ENCODE measurements around the gene TEC.

DNA sequence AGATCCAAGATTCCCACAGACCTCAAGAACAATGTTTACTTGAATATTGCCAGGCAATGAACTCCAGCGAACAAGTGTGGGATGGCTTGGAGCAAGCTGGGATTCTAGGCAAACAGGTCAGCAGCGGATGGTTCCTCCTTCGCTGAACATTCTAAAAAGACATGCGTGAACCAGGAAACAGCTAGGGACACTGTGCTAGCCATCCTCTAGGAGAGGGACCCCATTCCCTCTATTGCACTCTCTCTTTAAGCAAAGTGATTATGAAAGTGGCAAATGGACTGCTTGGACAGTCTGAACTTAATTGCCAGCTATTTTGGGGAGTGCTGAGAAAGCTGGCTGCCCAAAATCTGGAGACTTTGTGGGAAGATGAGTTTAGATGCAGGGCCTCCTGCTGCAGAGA, 29.9 kb upstream of the TEC start:
- TF ChIP-seq, protein P1, sequence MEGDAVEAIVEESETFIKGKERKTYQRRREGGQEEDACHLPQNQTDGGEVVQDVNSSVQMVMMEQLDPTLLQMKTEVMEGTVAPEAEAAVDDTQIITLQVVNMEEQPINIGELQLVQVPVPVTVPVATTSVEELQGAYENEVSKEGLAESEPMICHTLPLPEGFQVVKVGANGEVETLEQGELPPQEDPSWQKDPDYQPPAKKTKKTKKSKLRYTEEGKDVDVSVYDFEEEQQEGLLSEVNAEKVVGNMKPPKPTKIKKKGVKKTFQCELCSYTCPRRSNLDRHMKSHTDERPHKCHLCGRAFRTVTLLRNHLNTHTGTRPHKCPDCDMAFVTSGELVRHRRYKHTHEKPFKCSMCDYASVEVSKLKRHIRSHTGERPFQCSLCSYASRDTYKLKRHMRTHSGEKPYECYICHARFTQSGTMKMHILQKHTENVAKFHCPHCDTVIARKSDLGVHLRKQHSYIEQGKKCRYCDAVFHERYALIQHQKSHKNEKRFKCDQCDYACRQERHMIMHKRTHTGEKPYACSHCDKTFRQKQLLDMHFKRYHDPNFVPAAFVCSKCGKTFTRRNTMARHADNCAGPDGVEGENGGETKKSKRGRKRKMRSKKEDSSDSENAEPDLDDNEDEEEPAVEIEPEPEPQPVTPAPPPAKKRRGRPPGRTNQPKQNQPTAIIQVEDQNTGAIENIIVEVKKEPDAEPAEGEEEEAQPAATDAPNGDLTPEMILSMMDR (IDR thresholded peaks at IDR 0.05): no peak
- TF ChIP-seq POLR2A (IDR thresholded peaks at IDR 0.05): no peak
